ENCODE measurements around the gene ETFBKMT.
"Not testable (repeated sequence)": the region's sequence is repeated elsewhere in the genome, so short reads cannot be mapped to it uniquely, and the experiment has no call there.

Gene ETFBKMT

DNA sequence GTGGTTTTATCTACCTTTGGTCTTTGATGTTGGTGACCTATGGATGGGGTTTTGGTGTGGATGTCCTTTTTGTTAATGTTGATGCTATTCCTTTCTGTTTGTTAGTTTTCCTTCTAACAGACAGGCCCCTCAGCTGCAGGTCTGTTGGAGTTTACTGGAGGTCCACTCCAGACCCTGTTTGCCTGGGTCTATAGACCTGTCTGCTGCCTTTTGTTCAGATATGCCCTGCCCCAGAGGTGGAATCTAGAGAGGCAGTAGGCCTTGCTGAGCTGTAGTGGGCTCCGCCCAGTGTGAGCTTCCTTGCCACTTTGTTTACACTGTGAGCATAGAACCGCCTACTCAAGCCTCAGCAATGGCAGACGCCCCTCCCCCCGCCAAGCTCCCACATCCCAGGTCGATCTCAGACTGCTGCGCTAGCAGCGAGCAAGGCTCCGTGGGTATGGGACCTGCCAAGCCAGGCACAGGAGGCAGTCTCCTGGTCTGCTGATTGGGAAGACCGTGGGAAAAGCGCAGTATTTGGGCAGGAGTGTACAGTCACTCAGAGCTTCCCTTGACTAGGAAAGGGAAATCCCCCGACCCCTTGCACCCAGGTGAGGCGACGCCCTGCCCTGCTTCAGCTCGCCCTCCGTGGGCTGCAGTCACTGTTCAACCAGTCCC is 59.2 kb downstream of the ETFBKMT start:
- not testable (repeated sequence) for DNase-seq (ENCODE audit: low spot score)

DNA sequence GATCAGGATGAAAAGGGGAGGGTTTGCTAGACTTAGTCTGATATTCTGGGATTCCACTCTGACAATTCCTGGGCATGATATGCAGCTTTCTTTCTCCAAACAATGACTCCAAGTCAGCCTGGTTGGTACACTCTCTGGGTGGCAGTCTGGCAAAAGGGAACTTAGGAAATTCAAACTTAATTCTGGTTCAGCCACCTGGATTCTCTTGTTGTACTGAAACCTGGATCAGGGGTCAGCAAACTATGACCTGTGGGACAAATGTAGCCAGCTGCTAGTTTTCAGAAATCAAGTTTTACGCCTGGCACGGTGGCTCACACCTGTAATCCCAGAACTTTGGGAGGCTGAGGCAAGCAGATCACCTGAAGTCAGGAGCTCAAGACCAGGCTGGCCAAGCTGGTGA is 63.1 kb downstream of the ETFBKMT start:
- DNase-seq (ENCODE audit: low spot score) = no peak
